Ectodermal cell (in vitro differentiated cells): Measurements from ENCODE around the gene CREB1.
A peak's percentile ranks its signal among the peaks of the same experiment; 100 is the strongest.

Experiments
- H3K27ac ChIP-seq: 2 replicates; pipeline ENCODE4 v1.7.0; 2013; ENCODE audit warnings: mild to moderate bottlenecking, low read depth, low read length; ENCODE audit not compliant: insufficient read depth, poor library complexity, severe bottlenecking
- H3K27me3 ChIP-seq: 2 replicates; pipeline ENCODE4 v1.7.0; 2013; ENCODE audit warnings: mild to moderate bottlenecking, low read length; ENCODE audit not compliant: insufficient read depth, control insufficient read depth, poor library complexity, severe bottlenecking
- H3K36me3 ChIP-seq: one replicate; pipeline ENCODE4 v1.7.0; 2013; ENCODE audit warnings: low read length; ENCODE audit not compliant: control insufficient read depth, insufficient read depth
- H3K4me1 ChIP-seq: one replicate; pipeline ENCODE4 v1.7.0; 2013; ENCODE audit warnings: low read length; ENCODE audit not compliant: control insufficient read depth, insufficient read depth
- H3K4me3 ChIP-seq: 2 replicates; pipeline ENCODE4 v1.7.0; 2013; ENCODE audit warnings: low read depth, low read length, control low read depth; ENCODE audit not compliant: insufficient read depth
- H3K9me3 ChIP-seq: 2 replicates; pipeline ENCODE4 v1.7.0; 2013; ENCODE audit warnings: mild to moderate bottlenecking, low read length, moderate library complexity; ENCODE audit not compliant: control insufficient read depth
- WGBS, 2 experiments: methylation state at CpG; one replicate each; pipeline ENCODE4 v1.1.7; 2013; ENCODE audit warnings: missing lambda C conversion rate in 2 of 2; 5-methylcytosine and 5-hydroxymethylcytosine counted together

Gene CREB1

GRCh38 chr2:207534417-207534816 lies 4.7 kb downstream of the CREB1 start:
- H3K4me1 ChIP-seq: no peaks in the 10 kb centered on the region
- no peak overlapping the region for H3K4me3 ChIP-seq
- WGBS, 2 experiments: 90% methylated on average over 2 of the region's 3 CpGs; no CpG with 5 or more reads in 1 of the 2 experiments
- H3K36me3 ChIP-seq: no peaks in the 10 kb centered on the region
- H3K27me3 ChIP-seq: peaks cover under 1% of the 10 kb centered on the region
- H3K27ac ChIP-seq: no peak overlapping the region
- H3K9me3 ChIP-seq: no peaks in the 10 kb centered on the region

GRCh38 chr2:207539470-207539869 lies 9.7 kb downstream of the CREB1 start:
- WGBS, 2 experiments: 99 to 100% methylated on average over 1 to 2 of the region's 2 CpGs
- no peaks in the 10 kb centered on the region for H3K9me3 ChIP-seq
- no peaks in the 10 kb centered on the region for H3K27me3 ChIP-seq
- H3K4me1 ChIP-seq: no peaks in the 10 kb centered on the region
- no peaks in the 10 kb centered on the region for H3K36me3 ChIP-seq
- H3K27ac ChIP-seq: no peak overlapping the region
- no peak overlapping the region for H3K4me3 ChIP-seq

- Histone ChIP-seq H3K9me3 (no peaks in the 10 kb centered on the region), H3K27me3 (no peaks in the 10 kb centered on the region), H3K4me1 (no peaks in the 10 kb centered on the region), H3K27ac (no peak overlapping the region), H3K36me3 (no peaks in the 10 kb centered on the region), H3K4me3 (no peak overlapping the region)
- WGBS, 2 experiments: 91% methylated on average over 2 of the region's 2 CpGs
Observed at GRCh38 chr2:207540431-207540830, 10.7 kb downstream of the CREB1 start.

GRCh38 chr2:207541933-207542332 lies 12.2 kb downstream of the CREB1 start:
- WGBS, 2 experiments: 100% methylated on average over 2 of the region's 2 CpGs; no CpG with 5 or more reads in 1 of the 2 experiments

GRCh38 chr2:207543272-207543671 lies 13.5 kb downstream of the CREB1 start:
- Histone ChIP-seq H3K27me3 (no peaks in the 10 kb centered on the region), H3K9me3 (no peaks in the 10 kb centered on the region), H3K4me1 (no peaks in the 10 kb centered on the region), H3K36me3 (no peaks in the 10 kb centered on the region), H3K4me3 (no peak overlapping the region), H3K27ac (no peak overlapping the region)
- WGBS, 2 experiments: 100% methylated on average over 2 of the region's 3 CpGs

More at GRCh38 chr2:207541933-207542332, 12.2 kb downstream of the CREB1 start:
- Histone ChIP-seq H3K27ac (no peak overlapping the region), H3K4me3 (no peak overlapping the region), H3K36me3 (no peaks in the 10 kb centered on the region), H3K4me1 (no peaks in the 10 kb centered on the region), H3K27me3 (no peaks in the 10 kb centered on the region), H3K9me3 (no peaks in the 10 kb centered on the region)

- no peaks in the 10 kb centered on the region for H3K36me3 ChIP-seq
- H3K4me3 ChIP-seq: no peak overlapping the region
- H3K4me1 ChIP-seq: no peaks in the 10 kb centered on the region
- no peak overlapping the region for H3K27ac ChIP-seq
- no peaks in the 10 kb centered on the region for H3K27me3 ChIP-seq
- H3K9me3 ChIP-seq: no peaks in the 10 kb centered on the region
Observed at GRCh38 chr2:207546822-207547221, 17.1 kb downstream of the CREB1 start.

- no peaks in the 10 kb centered on the region for H3K4me1 ChIP-seq
- no peaks in the 10 kb centered on the region for H3K27me3 ChIP-seq
- no peak overlapping the region for H3K4me3 ChIP-seq
- WGBS, 2 experiments: 83 to 93% methylated on average over 2 of the region's 2 CpGs
- H3K27ac ChIP-seq: no peak overlapping the region
- H3K36me3 ChIP-seq: no peaks in the 10 kb centered on the region
- no peaks in the 10 kb centered on the region for H3K9me3 ChIP-seq
Observed at GRCh38 chr2:207549145-207549544, 19.4 kb downstream of the CREB1 start.

- no peak overlapping the region for H3K27ac ChIP-seq
- H3K4me1 ChIP-seq: no peaks in the 10 kb centered on the region
- H3K27me3 ChIP-seq: no peaks in the 10 kb centered on the region
- no peak overlapping the region for H3K4me3 ChIP-seq
- H3K36me3 ChIP-seq: peaks cover 25% of the 10 kb centered on the region
- H3K9me3 ChIP-seq: no peaks in the 10 kb centered on the region
- 95 to 96% methylated on average over 1 of the region's 1 CpG for WGBS, 2 experiments
Observed at GRCh38 chr2:207558079-207558491, 28.3 kb downstream of the CREB1 start.

- H3K27me3 ChIP-seq: no peaks in the 10 kb centered on the region
- H3K4me1 ChIP-seq: no peaks in the 10 kb centered on the region
- H3K9me3 ChIP-seq: no peaks in the 10 kb centered on the region
- peak overlapping the region; percentile 38 for H3K27ac ChIP-seq
- H3K36me3 ChIP-seq: peaks cover 29% of the 10 kb centered on the region
- H3K4me3 ChIP-seq: no peak overlapping the region
- WGBS, 2 experiments: 94 to 95% methylated on average over 4 to 5 of the region's 6 CpGs
Observed at GRCh38 chr2:207561386-207562080, 31.8 kb downstream of the CREB1 start.

- Histone ChIP-seq H3K36me3 (peaks cover 52% of the 10 kb centered on the region), H3K27me3 (no peaks in the 10 kb centered on the region), H3K27ac (no peak overlapping the region), H3K4me3 (no peak overlapping the region), H3K9me3 (no peaks in the 10 kb centered on the region), H3K4me1 (no peaks in the 10 kb centered on the region)
- WGBS, 2 experiments: 97 to 98% methylated on average over 7 of the region's 7 CpGs
Observed at GRCh38 chr2:207565736-207566500, 36.2 kb downstream of the CREB1 start.
